IPS-18a (cell line): ENCODE results near the gene PHLDB3.

ENCODE experiments used
- H3K27ac ChIP-seq: one replicate; pipeline ENCODE4 v1.5.1; 2013; ENCODE audit warnings: low read length
- H3K27me3 ChIP-seq: one replicate; pipeline ENCODE4 v1.6.1; 2013; ENCODE audit warnings: mild to moderate bottlenecking, low read length; ENCODE audit not compliant: control insufficient read depth, insufficient read depth
- H3K36me3 ChIP-seq: one replicate; pipeline ENCODE4 v1.6.1; 2013; ENCODE audit warnings: low read depth, low read length; ENCODE audit not compliant: control insufficient read depth
- H3K4me1 ChIP-seq: one replicate; pipeline ENCODE4 v1.6.1; 2013; ENCODE audit warnings: low read depth, low read length; ENCODE audit not compliant: control insufficient read depth
- H3K4me3 ChIP-seq: one replicate; pipeline ENCODE4 v1.5.1; 2013; ENCODE audit warnings: low read length
- H3K9ac ChIP-seq: one replicate; pipeline ENCODE4 v1.6.1; 2013; ENCODE audit warnings: mild to moderate bottlenecking, low read length, moderate library complexity
- H3K9me3 ChIP-seq: one replicate; pipeline ENCODE4 v1.6.1; 2013; ENCODE audit warnings: low read depth, low read length; ENCODE audit not compliant: control insufficient read depth

PHLDB3 gene

DNA sequence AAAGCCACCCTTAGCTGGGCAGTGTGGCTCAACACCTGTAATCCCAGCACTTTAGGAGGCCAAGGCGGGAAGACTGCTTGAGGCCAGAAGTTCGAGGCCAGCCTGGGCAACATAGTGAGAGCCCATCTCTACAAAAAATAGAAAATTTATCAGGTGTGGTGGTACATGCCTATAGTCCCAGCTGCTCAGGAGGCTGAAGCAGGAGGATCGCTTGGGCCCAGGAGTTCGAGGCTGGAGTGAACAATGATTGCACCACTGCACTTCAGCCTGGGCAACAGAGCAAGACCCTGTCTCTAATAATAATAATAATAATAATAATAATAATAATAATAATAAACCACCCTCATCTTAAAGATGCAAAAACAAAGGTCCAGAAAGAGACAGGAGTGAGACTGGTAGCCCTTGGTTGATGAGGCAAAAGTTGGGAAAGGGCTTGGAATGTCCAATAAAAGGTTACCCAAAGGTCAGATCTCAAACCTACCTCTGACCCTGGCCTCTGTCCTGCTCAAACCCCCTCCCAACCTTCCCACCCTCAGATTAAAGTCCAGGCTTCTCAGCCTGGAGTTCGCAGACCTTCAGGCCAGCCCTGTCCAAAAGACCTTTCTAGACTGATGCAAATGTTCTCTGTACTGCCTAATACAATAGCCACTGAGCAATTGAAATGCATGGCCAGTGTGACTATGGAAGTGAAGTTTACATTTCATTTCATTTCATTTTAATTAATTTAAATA is 37.5 kb upstream of the PHLDB3 start:
- Histone ChIP-seq H3K27me3 (no peaks in the 10 kb centered on the region), H3K9ac (no peak overlapping the region), H3K9me3 (no peaks in the 10 kb centered on the region), H3K36me3 (peaks cover 40% of the 10 kb centered on the region), H3K27ac (no peak overlapping the region), H3K4me1 (no peaks in the 10 kb centered on the region), H3K4me3 (no peak overlapping the region)

DNA sequence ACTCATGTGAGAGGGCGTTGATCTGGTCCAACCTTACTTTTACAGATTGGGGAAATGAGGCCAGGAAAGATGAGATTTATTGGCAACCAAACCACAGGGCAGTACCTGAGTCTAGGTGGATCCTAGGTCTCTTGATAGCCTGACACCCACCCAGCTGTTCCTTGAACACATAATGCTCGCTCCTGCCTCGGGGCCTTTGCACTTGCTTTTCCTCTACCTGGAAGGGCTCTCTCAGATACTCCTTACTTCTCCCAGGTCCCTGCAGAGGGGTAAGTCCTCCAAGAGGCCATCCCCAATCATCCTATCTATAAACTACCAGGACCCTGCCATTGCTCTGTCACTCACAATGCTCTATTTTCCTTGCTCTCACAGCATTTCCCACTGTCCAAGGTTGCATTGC is 35.8 kb upstream of the PHLDB3 start:
- no peaks in the 10 kb centered on the region for H3K27me3 ChIP-seq
- no peak overlapping the region for H3K4me3 ChIP-seq
- peaks cover 40% of the 10 kb centered on the region for H3K36me3 ChIP-seq
- peaks cover 5% of the 10 kb centered on the region for H3K4me1 ChIP-seq
- H3K9me3 ChIP-seq, result no peaks in the 10 kb centered on the region
- H3K9ac ChIP-seq, result no peak overlapping the region
- H3K27ac ChIP-seq, result no peak overlapping the region

DNA sequence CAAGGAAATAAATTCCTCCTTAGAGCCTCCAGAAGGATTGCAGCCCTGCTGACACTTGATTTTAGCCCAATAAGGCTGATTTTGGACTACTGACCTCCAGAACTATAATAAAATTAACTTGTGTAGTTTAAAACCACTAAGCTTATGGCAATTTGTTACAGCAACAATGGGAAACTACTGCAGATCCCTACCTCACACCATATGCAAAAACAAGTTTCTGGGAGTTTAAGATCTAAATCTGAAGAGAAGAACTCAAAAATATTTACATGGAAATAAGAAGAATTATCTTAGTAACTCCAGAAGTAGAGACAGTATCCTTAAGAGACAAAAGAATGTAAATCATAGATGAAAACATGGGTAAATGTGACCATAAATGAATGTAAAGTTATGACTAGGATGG is 34.4 kb upstream of the PHLDB3 start:
- Histone ChIP-seq H3K9me3 (no peaks in the 10 kb centered on the region), H3K27ac (no peak overlapping the region), H3K4me1 (peaks cover 11% of the 10 kb centered on the region), H3K27me3 (no peaks in the 10 kb centered on the region), H3K36me3 (peaks cover 37% of the 10 kb centered on the region), H3K9ac (no peak overlapping the region), H3K4me3 (no peak overlapping the region)

DNA sequence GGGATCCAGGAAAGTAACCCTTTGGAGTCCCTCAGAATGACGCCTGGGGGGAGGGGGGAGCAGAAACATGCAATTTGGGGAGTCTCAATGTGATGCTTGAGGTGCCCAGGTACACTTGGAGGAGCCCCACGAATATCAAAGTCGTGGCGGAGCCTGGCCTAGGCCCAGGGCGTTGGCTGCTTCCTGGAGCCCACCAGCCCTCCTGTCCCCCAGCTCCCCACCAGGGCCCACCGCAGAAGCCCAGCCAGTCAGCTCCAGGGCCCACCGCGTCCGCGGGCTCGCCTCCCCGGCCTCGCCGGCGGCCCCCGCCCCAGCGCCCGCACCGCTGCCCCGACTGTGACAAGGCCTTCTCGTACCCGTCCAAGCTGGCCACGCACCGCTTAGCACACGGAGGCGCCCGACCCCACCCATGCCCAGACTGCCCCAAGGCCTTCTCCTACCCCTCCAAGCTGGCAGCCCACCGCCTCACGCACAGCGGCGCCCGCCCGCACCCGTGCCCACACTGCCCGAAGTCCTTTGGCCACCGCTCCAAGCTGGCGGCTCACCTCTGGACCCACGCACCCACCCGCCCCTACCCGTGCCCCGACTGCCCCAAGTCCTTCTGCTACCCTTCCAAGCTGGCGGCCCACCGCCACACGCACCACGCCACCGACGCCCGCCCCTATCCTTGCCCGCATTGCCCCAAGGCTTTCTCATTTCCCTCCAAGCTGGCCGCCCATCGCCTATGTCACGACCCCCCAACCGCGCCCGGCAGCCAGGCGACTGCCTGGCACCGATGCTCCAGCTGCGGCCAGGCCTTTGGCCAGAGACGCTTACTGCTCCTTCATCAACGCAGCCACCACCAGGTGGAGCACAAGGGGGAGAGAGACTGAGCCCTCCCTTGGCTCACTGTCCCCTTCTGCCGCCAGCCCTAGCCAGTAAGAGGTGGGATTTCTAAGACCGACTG is 30.5 kb upstream of the PHLDB3 start:
- Histone ChIP-seq H3K4me3 (no peak overlapping the region), H3K4me1 (peaks cover 11% of the 10 kb centered on the region), H3K9me3 (no peaks in the 10 kb centered on the region), H3K36me3 (peaks cover 14% of the 10 kb centered on the region), H3K9ac (no peak overlapping the region), H3K27ac (no peak overlapping the region), H3K27me3 (no peaks in the 10 kb centered on the region)

DNA sequence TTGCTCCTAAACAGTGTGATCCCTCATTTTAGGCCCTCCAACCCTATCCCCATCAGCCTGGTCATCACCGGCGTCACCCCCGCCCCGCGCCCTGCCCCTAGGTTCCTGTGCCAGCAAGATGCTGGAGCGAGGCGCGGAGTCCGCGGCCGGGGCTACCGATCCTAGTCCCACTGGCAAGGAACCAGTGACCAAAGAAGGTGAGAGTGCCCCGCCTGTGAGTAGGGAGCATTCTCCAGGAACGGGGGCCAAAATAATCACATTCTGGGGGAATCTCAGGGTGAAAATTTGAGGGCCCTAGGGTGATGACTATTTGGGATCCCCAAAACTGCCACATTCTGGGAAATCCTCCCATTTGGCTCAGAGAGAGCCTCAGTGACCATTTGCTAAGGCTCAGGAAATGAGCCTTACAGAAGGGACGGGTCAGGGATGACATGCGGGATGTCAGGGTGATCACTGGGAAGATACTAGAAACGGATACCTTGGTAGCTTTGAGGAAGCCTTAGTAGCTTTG is 29.8 kb upstream of the PHLDB3 start:
- peak overlapping the region; percentile 71 for H3K4me3 ChIP-seq

DNA sequence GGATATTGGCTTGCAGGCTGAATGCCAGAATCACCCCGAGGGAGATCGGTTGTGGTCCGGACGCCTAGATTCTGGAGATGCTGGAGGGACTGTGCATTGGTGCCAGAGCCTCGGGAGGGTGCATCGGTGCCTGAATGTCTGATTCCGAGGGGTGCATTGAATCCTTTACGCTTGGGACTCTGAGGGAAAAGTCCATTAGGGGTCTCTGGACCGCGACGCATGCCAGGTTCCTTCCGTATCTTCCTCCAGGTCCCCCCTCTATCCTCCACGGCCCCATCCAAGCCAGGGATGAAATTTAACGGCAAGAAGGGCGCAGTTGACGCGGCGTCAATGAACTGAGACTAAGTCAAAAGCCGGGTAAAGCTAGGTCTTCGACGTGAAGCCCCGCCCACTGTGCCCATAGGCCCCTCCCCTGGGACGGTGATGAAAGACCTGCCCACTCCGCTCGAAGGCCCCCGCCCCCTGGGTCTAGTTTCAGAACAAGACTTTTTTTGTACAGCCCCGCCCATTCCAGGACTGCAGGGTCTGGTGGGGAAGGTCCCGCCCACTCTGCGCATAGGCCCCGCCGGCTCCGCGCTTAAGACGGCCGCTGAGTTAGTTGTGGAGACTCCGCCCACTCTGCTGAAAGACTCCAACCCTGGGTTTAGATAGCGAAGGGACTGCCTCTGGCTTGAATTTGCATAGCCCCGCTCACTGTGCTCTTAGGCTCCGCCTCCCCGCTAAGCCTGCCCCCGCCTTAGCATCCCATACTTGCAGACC is 29.2 kb upstream of the PHLDB3 start:
- H3K9ac ChIP-seq, result peak overlapping the region; percentile 43
- peaks cover 6% of the 10 kb centered on the region for H3K36me3 ChIP-seq
- H3K27ac ChIP-seq, result no peak overlapping the region
- peaks cover 11% of the 10 kb centered on the region for H3K4me1 ChIP-seq
- H3K4me3 ChIP-seq, result peak overlapping the region; percentile 71
- peaks cover under 1% of the 10 kb centered on the region for H3K27me3 ChIP-seq
- H3K9me3 ChIP-seq, result no peaks in the 10 kb centered on the region

More for the DNA sequence above, 29.8 kb upstream of the PHLDB3 start:
- no peaks in the 10 kb centered on the region for H3K9me3 ChIP-seq
- H3K9ac ChIP-seq, result peak overlapping the region; percentile 43
- no peaks in the 10 kb centered on the region for H3K27me3 ChIP-seq
- H3K4me1 ChIP-seq, result peaks cover 11% of the 10 kb centered on the region
- H3K27ac ChIP-seq, result no peak overlapping the region
- peaks cover 11% of the 10 kb centered on the region for H3K36me3 ChIP-seq

DNA sequence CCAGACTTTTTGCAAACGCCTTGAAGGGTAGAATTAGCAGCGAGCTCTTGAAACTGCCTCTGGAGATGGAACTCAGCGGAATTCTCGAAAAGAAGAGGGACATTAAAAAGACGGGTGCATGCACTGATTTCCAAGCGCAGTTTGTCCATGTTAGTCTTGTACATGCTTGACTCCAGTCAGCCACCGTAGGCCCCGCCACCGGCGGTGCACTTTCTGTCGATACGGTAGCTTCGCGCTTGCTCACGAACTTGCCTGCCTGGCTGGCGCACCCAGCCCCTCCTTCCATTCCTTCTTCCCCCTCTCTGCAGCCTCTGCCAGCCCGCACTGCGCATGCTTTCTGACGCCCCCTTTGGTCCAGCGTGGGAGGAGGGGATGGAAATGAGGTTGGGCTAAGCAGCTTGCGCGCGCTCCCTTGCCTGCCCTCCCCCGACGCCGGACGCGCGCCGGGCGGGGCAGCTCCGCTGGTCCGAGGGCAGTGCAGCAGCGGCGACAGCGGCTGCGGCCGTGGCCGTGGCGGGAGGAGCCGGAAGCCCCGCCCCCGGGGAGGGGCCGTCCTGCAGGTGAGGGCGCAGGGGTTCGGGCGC is 28.5 kb upstream of the PHLDB3 start, which contains the start of gene ZNF575:
ZNF575 (plus strand) TSS at position 227 of the 584 bp plus-strand sequence. CDS start 1,235 bp downstream, outside the sequence.
- Histone ChIP-seq H3K4me3 (peak within 1 kb of the TSS; percentile 71), H3K4me1 (peaks cover 11% of the 10 kb centered on the region)

DNA sequence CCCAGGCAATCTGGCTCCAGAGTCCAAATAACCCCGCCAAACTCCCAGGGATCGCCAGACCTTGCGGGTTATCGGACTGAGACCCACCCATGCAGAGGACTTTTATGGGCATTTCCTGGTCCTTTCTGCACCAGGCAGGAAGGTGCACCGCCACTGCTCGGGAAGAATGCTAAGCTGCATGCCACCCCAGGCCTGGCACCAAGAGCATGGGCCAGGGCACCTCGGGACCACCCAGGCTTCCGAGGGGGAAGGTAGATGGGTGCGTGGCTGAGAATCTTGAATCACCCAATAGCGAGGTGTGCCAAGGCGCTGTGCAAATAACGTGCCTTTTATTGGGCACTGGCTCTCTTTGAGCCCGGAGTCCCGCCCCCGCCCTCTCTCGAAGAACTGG is 28.0 kb upstream of the PHLDB3 start:
- no peak overlapping the region for H3K27ac ChIP-seq
- peak overlapping the region; percentile 41 for H3K9ac ChIP-seq
- no peaks in the 10 kb centered on the region for H3K36me3 ChIP-seq
- peaks cover 12% of the 10 kb centered on the region for H3K27me3 ChIP-seq
- H3K4me1 ChIP-seq, result peaks cover 11% of the 10 kb centered on the region
- H3K9me3 ChIP-seq, result no peaks in the 10 kb centered on the region
- peak overlapping the region; percentile 71 for H3K4me3 ChIP-seq

More for the DNA sequence above, 28.5 kb upstream of the PHLDB3 start, which contains the start of gene ZNF575:
- no peak within 1 kb of the TSS for H3K27ac ChIP-seq
- no peaks in the 10 kb centered on the region for H3K36me3 ChIP-seq
- H3K9me3 ChIP-seq, result no peaks in the 10 kb centered on the region
- peak within 1 kb of the TSS; percentile 41 for H3K9ac ChIP-seq
- peaks cover 7% of the 10 kb centered on the region for H3K27me3 ChIP-seq

DNA sequence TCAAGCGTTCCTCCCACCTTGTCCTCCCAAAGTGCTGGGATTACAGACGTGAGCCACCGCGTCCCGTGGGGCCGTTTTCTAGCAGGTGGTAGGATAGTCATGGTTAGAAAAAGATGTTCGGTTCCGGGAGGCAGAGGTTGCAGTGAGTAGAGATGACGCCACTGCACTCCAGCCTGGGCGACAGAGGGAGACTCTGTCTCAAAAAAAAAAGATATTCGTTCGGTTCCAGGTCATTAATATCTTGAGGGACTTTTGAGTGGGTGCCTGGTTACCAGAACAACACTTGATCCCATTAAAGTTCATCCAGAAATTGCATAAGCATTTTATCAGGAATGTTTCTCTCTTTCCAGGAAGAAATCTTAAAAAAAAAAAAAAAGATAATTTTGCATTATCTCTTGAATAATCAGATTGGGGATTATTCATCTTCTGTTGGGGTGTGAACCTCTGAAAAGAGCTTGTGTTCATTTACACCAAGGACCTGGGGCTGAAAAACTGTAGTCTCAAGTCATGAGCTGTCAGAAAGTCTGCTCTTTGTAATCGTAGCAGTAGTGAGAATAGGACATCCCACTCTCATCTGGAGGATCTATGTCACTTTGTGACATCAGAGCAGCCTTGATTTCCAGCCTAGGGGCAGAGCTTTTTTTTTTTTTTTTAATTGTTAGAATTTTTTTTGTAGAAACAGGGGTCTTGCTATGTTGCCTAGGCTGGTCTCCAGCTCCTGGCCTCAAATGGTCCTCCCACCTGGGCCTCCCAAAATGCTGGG is 23.5 kb upstream of the PHLDB3 start:
- no peaks in the 10 kb centered on the region for H3K36me3 ChIP-seq
- H3K27ac ChIP-seq, result no peak overlapping the region
- peaks cover 31% of the 10 kb centered on the region for H3K27me3 ChIP-seq
- no peaks in the 10 kb centered on the region for H3K9me3 ChIP-seq
- H3K4me1 ChIP-seq, result peaks cover 4% of the 10 kb centered on the region
- H3K9ac ChIP-seq, result no peak overlapping the region
- no peak overlapping the region for H3K4me3 ChIP-seq
